Measurements from ENCODE around the gene TP53I11.

TP53I11 gene

GRCh38 chr11:44911029-44911814, 39.5 kb downstream of the TP53I11 start:
- peak; percentile 97 for DNase-seq

- no peak for DNase-seq
Observed at GRCh38 chr11:44910591-44910990, 40.1 kb downstream of the TP53I11 start.

- no peak for DNase-seq
Observed at GRCh38 chr11:44909557-44909956, 41.1 kb downstream of the TP53I11 start.

GRCh38 chr11:44906649-44907048, 44.0 kb downstream of the TP53I11 start:
- DNase-seq, result no peak

- no peak for DNase-seq
Observed at GRCh38 chr11:44905131-44905866, 45.4 kb downstream of the TP53I11 start.

GRCh38 chr11:44904261-44905020, 46.2 kb downstream of the TP53I11 start:
- DNase-seq, result no peak

- DNase-seq, result no peak
Observed at GRCh38 chr11:44903518-44903917, 47.2 kb downstream of the TP53I11 start.

- DNase-seq, result no peak
Observed at GRCh38 chr11:44903035-44903434, 47.6 kb downstream of the TP53I11 start.

GRCh38 chr11:44901786-44902185, 48.9 kb downstream of the TP53I11 start:
- no peak for DNase-seq

- no peak for DNase-seq
Observed at GRCh38 chr11:44901120-44901633, 49.5 kb downstream of the TP53I11 start.

GRCh38 chr11:44899959-44900358, 50.7 kb downstream of the TP53I11 start:
- peak; percentile 68 for DNase-seq

GRCh38 chr11:44893846-44894617, 56.7 kb downstream of the TP53I11 start:
- DNase-seq, result peak; percentile 87

GRCh38 chr11:44893308-44893822, 57.3 kb downstream of the TP53I11 start:
- no peak for DNase-seq

- DNase-seq, result no peak
Observed at GRCh38 chr11:44892843-44893242, 57.8 kb downstream of the TP53I11 start.

GRCh38 chr11:44889266-44889665, 61.4 kb downstream of the TP53I11 start:
- no peak for DNase-seq

GRCh38 chr11:44887636-44888035, 63.0 kb downstream of the TP53I11 start:
- no peak for DNase-seq

GRCh38 chr11:44886790-44887140, 63.9 kb downstream of the TP53I11 start:
- no peak for DNase-seq

- no peak for DNase-seq
Observed at GRCh38 chr11:44885919-44886789, 64.5 kb downstream of the TP53I11 start.

- DNase-seq, result no peak
Observed at GRCh38 chr11:44885065-44885810, 65.4 kb downstream of the TP53I11 start.

GRCh38 chr11:44884056-44884455, 66.6 kb downstream of the TP53I11 start:
- DNase-seq, result no peak

GRCh38 chr11:44883277-44883676, 67.4 kb downstream of the TP53I11 start:
- no peak for DNase-seq

Measured in activated CD8-positive, alpha-beta memory T cell treated with anti-CD3 and anti-CD28 coated beads, Interleukin-2, amount 50 U/mL, for 48 hours (primary cell).